ENCODE measurements around the gene ENO2.

- TF ChIP-seq, protein P1, sequence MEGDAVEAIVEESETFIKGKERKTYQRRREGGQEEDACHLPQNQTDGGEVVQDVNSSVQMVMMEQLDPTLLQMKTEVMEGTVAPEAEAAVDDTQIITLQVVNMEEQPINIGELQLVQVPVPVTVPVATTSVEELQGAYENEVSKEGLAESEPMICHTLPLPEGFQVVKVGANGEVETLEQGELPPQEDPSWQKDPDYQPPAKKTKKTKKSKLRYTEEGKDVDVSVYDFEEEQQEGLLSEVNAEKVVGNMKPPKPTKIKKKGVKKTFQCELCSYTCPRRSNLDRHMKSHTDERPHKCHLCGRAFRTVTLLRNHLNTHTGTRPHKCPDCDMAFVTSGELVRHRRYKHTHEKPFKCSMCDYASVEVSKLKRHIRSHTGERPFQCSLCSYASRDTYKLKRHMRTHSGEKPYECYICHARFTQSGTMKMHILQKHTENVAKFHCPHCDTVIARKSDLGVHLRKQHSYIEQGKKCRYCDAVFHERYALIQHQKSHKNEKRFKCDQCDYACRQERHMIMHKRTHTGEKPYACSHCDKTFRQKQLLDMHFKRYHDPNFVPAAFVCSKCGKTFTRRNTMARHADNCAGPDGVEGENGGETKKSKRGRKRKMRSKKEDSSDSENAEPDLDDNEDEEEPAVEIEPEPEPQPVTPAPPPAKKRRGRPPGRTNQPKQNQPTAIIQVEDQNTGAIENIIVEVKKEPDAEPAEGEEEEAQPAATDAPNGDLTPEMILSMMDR (IDR thresholded peaks at IDR 0.05): no peak
- TF ChIP-seq SIN3A (IDR thresholded peaks at IDR 0.05; ENCODE audit: borderline replicate concordance, insufficient read depth, low read depth, low read length) (no peak), POLR2AphosphoS5 (IDR thresholded peaks at IDR 0.05; ENCODE audit: low read depth, low read length) (no peak)
Measured at GRCh38 chr12:6948873-6949594, 34.7 kb downstream of the ENO2 start.
